ENCODE data around the gene SPEN.

SPEN gene

GRCh38 chr1:15869413-15869812 lies 21.9 kb downstream of the SPEN start:
- peaks cover 100% of the 10 kb centered on the region for H3K79me2 ChIP-seq (ENCODE audit: insufficient read depth, low read depth)
- no peak overlapping the region for H3K4me2 ChIP-seq
- H3K27me3 ChIP-seq (ENCODE audit: insufficient read depth, low read depth) = no peaks in the 10 kb centered on the region
- no peak overlapping the region for H3K4me3 ChIP-seq (IDR thresholded peaks at IDR 0.05; ENCODE audit: insufficient read depth, low read depth, low read length)
- H3K27ac ChIP-seq = no peak overlapping the region
- H3K4me1 ChIP-seq (ENCODE audit: low read depth, poor library complexity, severe bottlenecking) = peaks cover 19% of the 10 kb centered on the region
- TF ChIP-seq, protein P1, sequence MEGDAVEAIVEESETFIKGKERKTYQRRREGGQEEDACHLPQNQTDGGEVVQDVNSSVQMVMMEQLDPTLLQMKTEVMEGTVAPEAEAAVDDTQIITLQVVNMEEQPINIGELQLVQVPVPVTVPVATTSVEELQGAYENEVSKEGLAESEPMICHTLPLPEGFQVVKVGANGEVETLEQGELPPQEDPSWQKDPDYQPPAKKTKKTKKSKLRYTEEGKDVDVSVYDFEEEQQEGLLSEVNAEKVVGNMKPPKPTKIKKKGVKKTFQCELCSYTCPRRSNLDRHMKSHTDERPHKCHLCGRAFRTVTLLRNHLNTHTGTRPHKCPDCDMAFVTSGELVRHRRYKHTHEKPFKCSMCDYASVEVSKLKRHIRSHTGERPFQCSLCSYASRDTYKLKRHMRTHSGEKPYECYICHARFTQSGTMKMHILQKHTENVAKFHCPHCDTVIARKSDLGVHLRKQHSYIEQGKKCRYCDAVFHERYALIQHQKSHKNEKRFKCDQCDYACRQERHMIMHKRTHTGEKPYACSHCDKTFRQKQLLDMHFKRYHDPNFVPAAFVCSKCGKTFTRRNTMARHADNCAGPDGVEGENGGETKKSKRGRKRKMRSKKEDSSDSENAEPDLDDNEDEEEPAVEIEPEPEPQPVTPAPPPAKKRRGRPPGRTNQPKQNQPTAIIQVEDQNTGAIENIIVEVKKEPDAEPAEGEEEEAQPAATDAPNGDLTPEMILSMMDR (conservative IDR thresholded peaks at IDR 0.05; ENCODE audit: low read depth, low read length) = no peak
- H4K20me1 ChIP-seq (ENCODE audit: insufficient read depth) = peaks cover 39% of the 10 kb centered on the region
- no peak overlapping the region for H2AFZ ChIP-seq (ENCODE audit: low read depth)
- H3K9ac ChIP-seq = no peak overlapping the region
- no peaks in the 10 kb centered on the region; the same call in 1 of the 2 replicates for H3K36me3 ChIP-seq (ENCODE audit: insufficient read depth)

- Histone ChIP-seq H2AFZ (ENCODE audit: low read depth) (no peak overlapping the region), H3K9ac (no peak overlapping the region), H3K36me3 (ENCODE audit: insufficient read depth) (no peaks in the 10 kb centered on the region; the same call in 1 of the 2 replicates), H3K4me1 (ENCODE audit: low read depth, poor library complexity, severe bottlenecking) (peaks cover 19% of the 10 kb centered on the region), H4K20me1 (ENCODE audit: insufficient read depth) (peaks cover 47% of the 10 kb centered on the region), H3K79me2 (ENCODE audit: insufficient read depth, low read depth) (peaks cover 100% of the 10 kb centered on the region), H3K27me3 (ENCODE audit: insufficient read depth, low read depth) (no peaks in the 10 kb centered on the region), H3K4me2 (no peak overlapping the region), H3K27ac (no peak overlapping the region), H3K4me3 (IDR thresholded peaks at IDR 0.05; ENCODE audit: insufficient read depth, low read depth, low read length) (no peak overlapping the region)
- TF ChIP-seq, protein P1 (conservative IDR thresholded peaks at IDR 0.05; ENCODE audit: low read depth, low read length) = no peak
These were observed 22.9 kb downstream of the SPEN start for GRCh38 chr1:15870421-15870820.

DNA sequence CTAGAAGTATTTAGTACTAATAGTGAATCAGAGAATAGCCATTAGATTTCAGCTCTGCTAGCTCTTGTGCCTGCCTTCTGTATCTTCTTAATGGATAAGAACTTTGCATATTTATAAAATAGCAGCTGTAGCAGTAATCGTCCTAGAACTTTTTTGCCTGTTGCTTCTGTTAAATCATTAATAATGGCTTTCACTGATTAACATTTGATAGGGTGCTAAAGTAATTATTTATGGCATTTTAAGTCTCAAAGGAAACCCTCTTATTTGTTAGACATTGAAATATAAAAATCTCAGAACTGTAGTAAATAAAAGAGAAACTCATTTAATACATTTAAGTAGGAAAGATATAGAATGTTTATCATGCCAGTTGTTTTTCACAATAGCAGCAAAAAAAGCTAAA lies 27.0 kb downstream of the SPEN start:
- H2AFZ ChIP-seq (ENCODE audit: low read depth) = no peak overlapping the region
- H3K79me2 ChIP-seq (ENCODE audit: insufficient read depth, low read depth) = peaks cover 100% of the 10 kb centered on the region
- no peaks in the 10 kb centered on the region for H3K27me3 ChIP-seq (ENCODE audit: insufficient read depth, low read depth)
- peaks cover 5% of the 10 kb centered on the region for H3K4me1 ChIP-seq (ENCODE audit: low read depth, poor library complexity, severe bottlenecking)
- H3K4me2 ChIP-seq = no peak overlapping the region
- no peak overlapping the region for H3K9ac ChIP-seq
- TF ChIP-seq, protein P1 (conservative IDR thresholded peaks at IDR 0.05; ENCODE audit: low read depth, low read length) = no peak
- H3K36me3 ChIP-seq (ENCODE audit: insufficient read depth) = no peaks in the 10 kb centered on the region; the same call in 1 of the 2 replicates
- H4K20me1 ChIP-seq (ENCODE audit: insufficient read depth) = peaks cover 47% of the 10 kb centered on the region
- no peak overlapping the region for H3K27ac ChIP-seq
- no peak overlapping the region for H3K4me3 ChIP-seq (IDR thresholded peaks at IDR 0.05; ENCODE audit: insufficient read depth, low read depth, low read length)

DNA sequence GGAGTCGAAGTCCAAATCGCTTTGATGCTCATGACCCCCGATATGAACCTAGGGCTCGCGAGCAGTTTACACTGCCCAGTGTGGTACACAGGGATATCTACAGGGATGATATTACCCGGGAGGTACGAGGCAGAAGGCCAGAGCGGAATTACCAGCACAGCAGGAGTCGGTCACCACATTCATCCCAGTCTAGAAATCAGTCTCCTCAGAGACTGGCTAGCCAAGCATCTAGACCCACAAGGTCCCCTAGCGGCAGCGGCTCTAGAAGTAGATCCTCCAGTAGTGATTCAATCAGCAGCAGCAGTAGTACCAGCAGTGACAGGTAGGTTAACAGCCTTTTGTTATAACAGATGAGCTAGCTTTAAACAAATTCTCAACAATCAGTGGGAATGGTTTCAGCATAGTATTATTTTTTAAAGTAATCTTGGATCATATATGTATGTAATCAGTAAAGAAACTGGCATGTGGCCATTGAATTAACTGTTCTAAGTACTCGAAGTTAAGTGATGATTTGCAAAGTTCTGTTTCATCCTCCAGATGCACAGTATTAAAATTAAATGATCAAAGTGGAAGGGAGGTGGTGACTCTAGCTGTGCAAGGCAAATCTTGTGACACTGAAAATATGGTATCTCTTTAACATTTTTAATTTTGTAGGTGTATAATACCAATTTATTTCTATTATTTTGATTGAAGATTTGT lies 29.0 kb downstream of the SPEN start:
- Histone ChIP-seq H3K79me2 (ENCODE audit: insufficient read depth, low read depth) (peaks cover 100% of the 10 kb centered on the region), H4K20me1 (ENCODE audit: insufficient read depth) (peaks cover 55% of the 10 kb centered on the region), H3K27me3 (ENCODE audit: insufficient read depth, low read depth) (no peaks in the 10 kb centered on the region), H3K36me3 (ENCODE audit: insufficient read depth) (no peaks in the 10 kb centered on the region; the same call in 1 of the 2 replicates), H2AFZ (ENCODE audit: low read depth) (no peak overlapping the region), H3K27ac (no peak overlapping the region), H3K4me2 (no peak overlapping the region), H3K4me1 (ENCODE audit: low read depth, poor library complexity, severe bottlenecking) (peaks cover 13% of the 10 kb centered on the region), H3K9ac (no peak overlapping the region), H3K4me3 (IDR thresholded peaks at IDR 0.05; ENCODE audit: insufficient read depth, low read depth, low read length) (no peak overlapping the region)
- TF ChIP-seq, protein P1 (conservative IDR thresholded peaks at IDR 0.05; ENCODE audit: low read depth, low read length) = no peak
